HT1080 (cell line): ENCODE data around the gene ACSM2B. TPM values are rescaled to one million over a fixed set of nuclear protein-coding genes. Genes with fewer than 3 reads are reported as not detected.
"Not testable (repeated sequence)": the region's sequence is repeated elsewhere in the genome, so short reads cannot be mapped to it uniquely, and the experiment has no call there.

Experiments
- DNase-seq: peaks from one replicate; pipeline ENCODE4 v3.0.0-alpha.2; 2015; ENCODE audit warnings: low read depth
- total RNA-seq: library from RNA; depleted of rRNA; stranded (reverse); fragments of >200 nt; shearing (Covaris generic); gene quantifications from 2 replicates; pipeline ENCODE4 v1.2.3, GENCODE V29; 2014

The ACSM2B gene
- total RNA-seq, 1 experiment from 2014 or later, result not detected

- DNase-seq, result not testable (repeated sequence)
Measured at GRCh38 chr16:20595694-20596093, 19.5 kb upstream of the ACSM2B start.

DNA sequence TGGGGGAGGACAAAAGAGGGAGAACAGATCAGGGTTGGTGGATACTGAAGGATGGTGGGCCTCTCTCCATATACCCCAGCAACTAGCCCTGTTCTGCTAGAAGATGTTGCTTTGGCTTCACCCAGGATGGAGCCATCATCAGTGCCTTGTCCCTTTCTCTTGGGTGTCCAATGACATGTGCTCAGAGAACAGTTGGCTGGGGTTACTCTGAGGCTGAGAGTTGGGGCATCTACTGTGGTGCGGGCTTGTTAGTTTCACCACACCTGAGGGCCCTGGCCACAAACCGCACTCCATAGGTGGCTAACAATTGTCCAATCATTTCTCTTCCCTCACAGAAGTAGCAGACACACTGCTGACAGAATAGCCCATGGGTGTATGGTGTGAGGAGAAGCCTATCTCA is 18.9 kb upstream of the ACSM2B start:
- not testable (repeated sequence) for DNase-seq

- not testable (repeated sequence) for DNase-seq
Measured at GRCh38 chr16:20592780-20593179, 16.6 kb upstream of the ACSM2B start.

- DNase-seq, result not testable (repeated sequence)
Measured at GRCh38 chr16:20589486-20589885, 13.3 kb upstream of the ACSM2B start.

DNA sequence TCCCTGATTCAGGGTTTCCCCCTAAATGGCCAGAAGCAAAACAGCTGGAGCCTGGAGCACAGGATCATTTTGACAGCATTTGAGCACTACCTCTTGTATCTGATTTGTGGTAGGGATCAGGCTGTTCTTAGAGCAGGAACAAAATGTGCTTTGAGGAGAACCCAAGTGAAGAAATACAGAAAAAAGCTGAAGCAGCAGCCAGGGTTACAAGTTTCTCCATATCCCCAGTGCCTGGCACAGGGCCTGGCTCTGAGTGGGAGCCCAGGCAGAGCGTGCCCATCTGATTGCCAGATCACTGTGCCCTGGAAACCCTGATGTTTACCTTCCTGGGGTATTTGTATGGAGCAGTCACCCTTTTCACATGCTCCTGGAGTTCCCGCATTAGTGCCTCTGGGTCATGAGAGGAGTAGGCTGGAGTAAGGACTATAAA is 11.5 kb upstream of the ACSM2B start:
- not testable (repeated sequence) for DNase-seq

DNA sequence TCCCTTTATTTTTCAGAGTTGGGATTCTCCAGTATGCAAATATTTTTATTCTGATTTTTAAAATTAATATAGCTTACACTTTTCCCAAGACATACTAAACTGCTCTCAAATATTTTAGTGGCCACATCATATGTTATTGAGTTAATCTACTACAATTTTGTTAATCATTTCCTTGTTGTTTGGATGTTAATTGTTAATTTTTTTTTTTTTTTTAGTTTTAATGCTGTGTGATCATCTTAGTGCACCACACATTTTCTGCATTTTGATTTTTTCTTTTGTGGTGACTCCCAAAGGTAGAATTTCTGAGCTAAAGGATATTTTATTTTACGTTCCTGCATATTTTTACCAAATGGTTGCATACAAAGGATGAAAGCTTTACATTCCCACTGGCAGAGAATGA is 10.5 kb upstream of the ACSM2B start:
- not testable (repeated sequence) for DNase-seq

GRCh38 chr16:20586112-20586511 is 9.9 kb upstream of the ACSM2B start:
- DNase-seq, result not testable (repeated sequence)

DNA sequence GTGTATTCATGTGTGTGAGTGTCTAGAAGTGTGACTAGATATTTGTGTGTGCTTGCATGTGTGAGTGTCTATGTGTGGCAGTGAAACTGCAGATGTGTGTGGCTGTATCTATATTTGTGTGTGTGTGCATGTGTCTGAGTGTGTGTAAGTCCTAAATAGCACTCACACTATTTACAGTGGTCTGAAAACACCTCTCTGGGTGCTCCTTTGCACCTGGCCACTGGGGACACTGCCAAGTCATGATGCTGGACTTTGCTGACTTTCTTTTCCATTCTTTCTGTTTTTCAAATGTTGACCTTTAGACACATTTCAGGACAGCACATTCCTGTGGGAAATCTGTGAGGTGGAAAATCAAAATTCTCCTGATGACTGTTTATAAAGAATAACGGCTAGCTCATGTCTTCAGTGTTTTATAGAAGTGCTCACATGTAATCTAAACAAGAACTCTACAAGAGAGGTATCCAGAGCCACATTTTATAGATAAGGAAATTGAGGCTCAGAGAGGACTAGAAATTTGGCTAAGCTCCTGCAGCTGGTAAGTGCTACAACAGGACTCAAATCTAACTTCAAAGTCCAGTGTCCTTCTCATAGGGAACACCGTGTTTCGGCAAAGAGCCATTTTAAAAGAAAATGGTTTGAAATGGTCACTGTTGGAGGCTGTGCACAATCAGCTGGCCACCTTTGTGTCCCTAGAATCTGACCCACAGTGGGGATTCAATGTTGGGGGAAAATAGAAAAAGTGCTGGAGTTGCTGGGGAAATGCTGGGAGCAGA is 4.5 kb upstream of the ACSM2B start:
- DNase-seq, result not testable (repeated sequence)

DNA sequence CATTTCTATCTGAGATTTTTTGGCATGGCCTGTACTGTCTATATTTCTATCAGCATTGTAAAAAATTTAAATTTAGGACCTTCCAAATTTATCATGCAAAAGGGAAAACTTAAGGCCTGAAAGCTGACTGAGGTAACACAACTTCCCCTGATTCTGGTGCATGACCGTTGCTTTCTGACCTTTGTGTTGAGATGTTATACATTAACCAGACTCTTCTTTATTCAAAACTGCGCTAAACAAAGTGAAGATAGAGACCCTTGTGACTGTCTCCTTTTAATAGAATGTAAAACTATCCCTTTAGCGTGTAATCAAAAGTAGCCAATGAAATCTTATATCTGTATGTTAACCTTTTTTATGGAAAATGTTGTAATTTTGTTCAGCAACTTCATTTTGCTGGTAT is 1.9 kb upstream of the ACSM2B start:
- not testable (repeated sequence) for DNase-seq

DNA sequence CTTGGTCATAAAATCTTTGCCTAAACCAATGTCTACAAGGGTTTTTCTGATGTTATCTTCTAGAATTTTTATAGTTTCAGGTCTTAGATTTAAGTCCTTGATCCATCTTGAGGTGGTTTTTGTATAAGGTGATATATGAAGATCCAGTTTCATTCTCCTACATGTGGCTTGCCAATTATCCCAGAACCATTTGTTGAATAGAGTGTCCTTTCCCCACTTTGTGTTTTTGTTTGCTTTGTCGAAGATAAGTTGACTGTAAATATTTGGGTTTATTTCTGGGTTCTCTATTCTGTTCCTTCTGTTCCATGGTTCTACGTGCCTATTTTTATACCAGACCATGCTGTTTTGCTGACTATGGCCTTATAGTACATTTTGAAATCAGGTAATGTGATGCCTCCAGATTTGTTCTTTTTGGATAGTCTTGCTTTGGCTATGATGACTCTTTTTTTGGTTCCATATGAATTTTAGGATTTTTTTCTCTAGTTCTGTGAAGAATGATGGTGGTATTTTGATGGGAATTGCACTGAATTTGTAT is 7.0 kb downstream of the ACSM2B start:
- not testable (repeated sequence) for DNase-seq

DNA sequence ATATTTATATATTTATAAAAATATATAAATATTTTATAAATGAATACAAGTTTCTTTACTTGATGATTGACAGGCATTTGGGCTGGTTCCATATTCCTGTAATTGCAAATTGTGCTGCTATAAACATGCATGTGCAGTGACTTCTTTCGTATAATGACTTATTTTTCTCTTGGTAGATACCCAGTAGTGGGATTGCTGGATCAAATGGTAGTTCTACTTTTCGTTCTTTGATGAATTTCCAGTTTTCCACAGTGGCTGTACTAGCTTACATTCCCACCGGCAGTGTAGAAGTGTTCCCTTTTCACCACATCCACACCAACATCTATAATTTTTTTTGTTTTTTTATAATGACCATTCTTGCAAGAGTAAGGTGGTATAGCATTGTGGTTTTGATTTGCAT is 7.8 kb downstream of the ACSM2B start:
- no peak for DNase-seq

DNA sequence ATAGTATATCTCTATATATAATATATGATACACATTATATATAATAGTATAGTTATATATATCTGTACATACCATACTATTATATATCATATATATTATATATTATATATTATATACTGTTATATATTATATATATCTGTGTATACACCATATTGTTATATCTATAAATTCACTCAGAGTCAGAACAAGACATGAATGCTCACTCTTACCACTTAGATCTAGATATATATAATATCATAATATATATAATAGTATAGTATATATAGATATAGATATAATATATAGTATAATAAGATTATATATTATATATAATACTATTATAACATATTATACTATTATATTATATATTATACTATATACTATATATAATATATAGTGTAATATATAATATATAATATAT is 9.3 kb downstream of the ACSM2B start:
- no peak for DNase-seq

DNA sequence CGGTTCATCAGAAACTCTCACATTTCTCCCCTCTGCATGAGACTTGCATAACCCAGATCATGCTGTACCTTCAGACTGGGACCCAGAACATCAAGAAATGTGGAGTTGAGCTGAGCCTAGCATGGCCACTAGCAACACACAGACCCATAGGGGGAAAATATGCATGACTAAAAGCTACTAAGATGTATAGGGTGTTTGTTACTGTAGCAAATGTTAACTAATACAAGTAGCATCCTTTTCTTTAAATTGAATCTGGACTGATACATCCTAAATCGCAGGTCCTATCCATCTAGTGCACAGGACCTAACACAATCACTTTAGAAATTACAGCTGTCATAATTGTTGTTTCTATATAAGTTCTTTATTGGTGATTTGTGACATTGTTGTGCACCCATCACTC is 10.8 kb downstream of the ACSM2B start:
- not testable (repeated sequence) for DNase-seq

DNA sequence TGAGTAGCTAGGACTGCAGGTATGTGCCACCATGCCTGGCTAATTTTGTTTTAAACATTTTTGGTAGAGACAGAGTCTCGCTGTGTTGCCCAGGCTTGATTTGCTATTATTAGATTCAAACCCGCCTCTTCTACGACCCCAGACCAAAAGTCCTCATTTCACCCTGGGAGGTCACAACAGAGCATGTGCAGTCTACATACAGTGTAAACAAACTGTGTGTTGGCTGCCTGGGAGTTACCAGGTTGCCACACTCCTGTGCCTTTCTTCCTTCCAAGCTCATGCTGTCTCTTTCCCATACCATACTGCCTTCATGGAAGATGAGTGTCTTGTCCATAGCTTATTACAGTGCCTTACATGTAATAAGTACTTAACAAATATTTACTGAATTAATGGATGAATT is 11.9 kb downstream of the ACSM2B start:
- DNase-seq, result not testable (repeated sequence)

- not testable (repeated sequence) for DNase-seq
Measured at GRCh38 chr16:20555628-20556027, 20.5 kb downstream of the ACSM2B start.

- not testable (repeated sequence) for DNase-seq
Measured at GRCh38 chr16:20554689-20555088, 21.5 kb downstream of the ACSM2B start.

GRCh38 chr16:20553493-20553892 is 22.7 kb downstream of the ACSM2B start:
- DNase-seq, result not testable (repeated sequence)

DNA sequence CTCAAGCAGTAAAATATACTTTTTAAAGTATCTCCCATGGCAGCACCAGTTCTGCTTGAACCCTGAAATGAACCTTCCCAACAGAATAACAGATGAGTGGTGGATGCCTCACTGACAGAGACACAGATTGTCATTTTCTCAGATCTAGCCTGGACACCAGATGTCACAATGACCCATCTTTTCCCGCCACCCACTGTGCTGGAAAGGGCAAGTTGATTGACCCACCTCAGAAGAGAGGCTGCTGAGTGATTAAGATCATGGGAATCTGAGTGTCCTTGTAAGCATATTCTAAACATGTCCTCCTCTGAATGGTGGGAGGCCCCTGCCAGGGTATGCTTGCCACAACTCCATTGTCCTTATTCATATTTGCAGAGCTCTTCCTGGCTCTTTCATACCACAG is 29.2 kb downstream of the ACSM2B start:
- not testable (repeated sequence) for DNase-seq

- not testable (repeated sequence) for DNase-seq
Measured at GRCh38 chr16:20546278-20546853, 29.8 kb downstream of the ACSM2B start.

DNA sequence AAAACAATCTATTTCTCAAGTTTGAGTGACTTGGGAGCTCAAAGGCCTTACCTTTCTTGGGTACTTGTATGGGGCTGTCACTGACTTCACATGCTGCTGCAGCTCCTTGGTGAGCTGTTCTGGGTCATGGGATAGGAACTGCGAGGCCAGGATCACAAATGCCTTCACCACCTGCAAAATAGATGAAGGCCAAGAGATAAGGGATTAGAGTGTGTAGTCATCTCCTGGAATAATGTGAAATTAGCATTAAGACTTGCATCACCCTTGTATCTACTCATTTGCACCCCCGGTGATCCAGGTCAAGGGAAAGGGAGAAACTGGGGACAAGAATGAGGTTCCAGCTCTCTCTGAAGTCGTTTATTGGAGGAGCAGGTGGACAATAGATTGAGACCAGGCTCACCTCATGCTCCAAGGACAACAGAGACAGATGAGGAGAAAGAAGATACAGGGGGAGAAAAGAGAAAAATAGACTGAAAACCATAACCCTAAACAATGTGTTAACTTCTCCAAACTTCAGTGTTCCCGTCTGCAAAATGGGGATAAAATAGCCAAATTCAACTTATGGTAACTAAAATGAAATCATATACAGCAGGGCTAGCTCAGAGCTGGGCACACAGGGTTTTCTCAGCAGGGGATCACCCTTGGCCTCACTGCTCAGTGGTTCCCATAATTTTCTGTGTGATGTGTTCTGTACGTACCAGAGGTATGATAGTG is 35.4 kb downstream of the ACSM2B start:
- not testable (repeated sequence) for DNase-seq

DNA sequence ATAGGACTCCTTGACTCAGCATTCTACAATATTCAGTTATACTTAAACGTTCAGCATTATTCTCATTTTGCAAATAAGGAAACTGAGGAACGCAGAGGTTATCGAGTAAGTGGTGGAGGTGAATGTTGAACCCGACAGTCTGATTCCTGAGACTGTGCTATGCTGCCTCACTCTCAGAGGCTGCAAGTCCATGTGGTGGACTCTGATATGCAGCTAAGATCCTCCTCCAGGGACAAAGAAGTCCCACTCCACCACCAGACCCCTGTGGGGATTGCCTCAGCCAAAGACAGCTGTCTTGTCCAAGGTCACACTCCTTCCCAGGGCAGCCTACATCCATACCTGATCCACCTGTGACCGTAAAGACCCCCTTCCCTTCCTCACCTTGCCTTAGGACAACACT is 37.5 kb downstream of the ACSM2B start:
- DNase-seq, result no peak

- DNase-seq, result no peak
Measured at GRCh38 chr16:20538181-20538580, 38.0 kb downstream of the ACSM2B start.
